Keratinocyte (primary cell): Measurements from ENCODE around the gene DPF3.

ENCODE experiments used
- CTCF ChIP-seq, 3 experiments: IDR thresholded peaks in 1 of 3; conservative IDR thresholded peaks in 1 of 3; optimal IDR thresholded peaks in 1 of 3; 2 replicates in 2 of 3; 3 replicates in 1 of 3; pipeline versions ENCODE3 to v1.5.1; 2011; ENCODE audit warnings: low read length in 3 of 3, mild to moderate bottlenecking in 3 of 3, moderate library complexity in 2 of 3, control low read depth in 1 of 3, inconsistent platforms in 1 of 3; ENCODE audit not compliant: insufficient read depth in 2 of 3; ENCODE audit errors: extremely low read depth in 1 of 3
- EZH2 ChIP-seq: IDR thresholded peaks from one replicate; pipeline ENCODE4 v1.6.1; 2012; ENCODE audit warnings: inconsistent platforms, mild to moderate bottlenecking, low read length, moderate library complexity

GRCh38 chr14:72752034-72752412 lies 141.9 kb downstream of the DPF3 start:
- TF ChIP-seq CTCF (optimal IDR thresholded peaks at IDR 0.05 in 1 of 3, IDR thresholded peaks at IDR 0.05 in 1 of 3, conservative IDR thresholded peaks at IDR 0.05 in 1 of 3; ENCODE audit: extremely low read depth in 1 of 3, insufficient read depth in 2 of 3, low read length in 3 of 3) (no peak), EZH2 (no peak)
